HG03108 (cell line): Measurements from ENCODE around the gene MAJIN.
"Not testable (repeated sequence)": the region's sequence is repeated elsewhere in the genome, so short reads cannot be mapped to it uniquely, and the experiment has no call there.

Experiments used
- ATAC-seq: cut with Tn5 transposase; IDR thresholded peaks from one replicate; pipeline ENCODE4 v1.9.1; 2021; ENCODE audit warnings: moderate library complexity; ENCODE audit not compliant: unreplicated experiment

The MAJIN gene

GRCh38 chr11:64994318-64994717 is 22.4 kb upstream of the MAJIN start:
- no peak for ATAC-seq

- ATAC-seq = no peak
Measured at GRCh38 chr11:64990222-64990923, 18.5 kb upstream of the MAJIN start.

- ATAC-seq = no peak
Measured at GRCh38 chr11:64989416-64989815, 17.5 kb upstream of the MAJIN start.

- ATAC-seq = no peak
Measured at GRCh38 chr11:64987998-64988854, 16.3 kb upstream of the MAJIN start.

GRCh38 chr11:64983339-64983738 is 11.4 kb upstream of the MAJIN start:
- not testable (repeated sequence) for ATAC-seq

- ATAC-seq = no peak
Measured at GRCh38 chr11:64976651-64977050, 4.7 kb upstream of the MAJIN start.

- no peak for ATAC-seq
Measured at GRCh38 chr11:64974124-64974523, 2.2 kb upstream of the MAJIN start.

GRCh38 chr11:64970731-64971151 is 1.2 kb downstream of the MAJIN start:
- ATAC-seq = no peak

GRCh38 chr11:64969209-64969608 is 2.7 kb downstream of the MAJIN start:
- ATAC-seq = no peak

GRCh38 chr11:64967375-64967774 is 4.5 kb downstream of the MAJIN start:
- ATAC-seq = no peak

- ATAC-seq = no peak
Measured at GRCh38 chr11:64963072-64963631, 8.8 kb downstream of the MAJIN start.

- ATAC-seq = no peak
Measured at GRCh38 chr11:64960719-64961118, 11.2 kb downstream of the MAJIN start.

GRCh38 chr11:64959498-64959897 is 12.4 kb downstream of the MAJIN start:
- no peak for ATAC-seq

- ATAC-seq = no peak
Measured at GRCh38 chr11:64954201-64954600, 17.7 kb downstream of the MAJIN start.

- no peak for ATAC-seq
Measured at GRCh38 chr11:64951529-64951928, 20.4 kb downstream of the MAJIN start.

- ATAC-seq = no peak
Measured at GRCh38 chr11:64947208-64947814, 24.6 kb downstream of the MAJIN start.

- no peak for ATAC-seq
Measured at GRCh38 chr11:64936539-64936938, 35.4 kb downstream of the MAJIN start.

- no peak for ATAC-seq
Measured at GRCh38 chr11:64935359-64936081, 36.4 kb downstream of the MAJIN start, which contains the start of gene GPHA2. GPHA2 (minus strand) TSS chr11:64935893; CDS start chr11:64935460, 433 bp downstream.

- no peak for ATAC-seq
Measured at GRCh38 chr11:64934682-64935358, 37.1 kb downstream of the MAJIN start.
